ENCODE results near the gene ASIC3.
A peak's percentile ranks its signal among the peaks of the same experiment; 100 is the strongest.

Gene ASIC3

DNA sequence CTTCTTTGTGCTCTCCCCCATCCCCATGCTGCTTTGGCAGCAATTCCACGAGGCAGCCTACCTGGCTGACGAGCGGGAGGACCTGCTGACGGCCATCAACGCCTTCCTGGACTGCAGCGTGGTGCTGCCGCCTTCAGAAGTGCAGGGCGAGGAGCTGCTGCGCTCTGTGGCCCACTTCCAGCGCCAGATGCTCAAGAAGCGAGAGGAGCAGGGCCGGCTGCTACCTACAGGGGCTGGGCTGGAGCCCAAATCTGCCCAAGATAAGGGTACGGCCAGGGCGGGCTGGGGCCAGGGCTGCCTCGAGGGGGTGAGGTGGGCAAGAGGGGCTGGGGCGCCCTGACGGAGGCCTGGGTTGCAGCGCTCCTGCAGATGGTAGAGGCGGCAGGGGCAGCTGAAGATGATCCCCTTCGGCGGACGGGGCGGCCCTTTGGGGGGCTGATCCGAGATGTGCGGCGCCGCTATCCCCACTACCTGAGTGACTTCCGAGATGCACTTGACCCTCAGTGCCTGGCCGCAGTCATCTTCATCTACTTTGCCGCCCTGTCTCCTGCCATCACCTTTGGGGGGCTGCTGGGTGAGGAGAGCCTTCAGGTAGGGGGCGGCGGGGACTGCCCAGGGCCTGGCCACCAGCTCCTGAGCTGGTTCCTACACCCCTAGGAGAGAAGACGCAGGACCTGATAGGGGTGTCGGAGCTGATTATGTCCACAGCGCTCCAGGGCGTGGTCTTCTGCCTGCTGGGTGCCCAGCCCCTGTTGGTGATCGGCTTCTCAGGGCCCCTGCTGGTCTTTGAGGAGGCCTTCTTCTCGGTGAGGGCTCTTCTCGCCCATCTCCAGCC lies 22.9 kb downstream of the ASIC3 start:
- no peak for DNase-seq (ENCODE audit: low spot score)

DNA sequence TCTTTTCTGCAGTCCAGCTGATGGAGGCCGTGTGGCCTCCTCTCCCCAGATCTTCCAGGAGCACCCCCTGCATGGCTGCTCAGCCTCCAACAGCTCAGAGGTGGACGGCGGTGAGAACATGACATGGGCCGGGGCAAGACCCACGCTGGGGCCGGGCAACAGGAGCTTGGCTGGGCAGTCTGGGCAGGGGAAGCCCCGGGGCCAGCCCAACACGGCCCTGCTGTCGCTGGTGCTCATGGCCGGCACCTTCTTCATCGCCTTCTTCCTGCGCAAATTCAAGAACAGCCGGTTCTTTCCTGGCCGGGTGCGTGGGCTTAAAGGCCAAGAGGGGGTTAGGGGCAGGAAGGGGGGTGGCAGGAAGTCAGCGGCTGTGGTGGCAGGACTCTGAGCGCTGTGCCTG lies 25.7 kb downstream of the ASIC3 start:
- DNase-seq (ENCODE audit: low spot score) = no peak

DNA sequence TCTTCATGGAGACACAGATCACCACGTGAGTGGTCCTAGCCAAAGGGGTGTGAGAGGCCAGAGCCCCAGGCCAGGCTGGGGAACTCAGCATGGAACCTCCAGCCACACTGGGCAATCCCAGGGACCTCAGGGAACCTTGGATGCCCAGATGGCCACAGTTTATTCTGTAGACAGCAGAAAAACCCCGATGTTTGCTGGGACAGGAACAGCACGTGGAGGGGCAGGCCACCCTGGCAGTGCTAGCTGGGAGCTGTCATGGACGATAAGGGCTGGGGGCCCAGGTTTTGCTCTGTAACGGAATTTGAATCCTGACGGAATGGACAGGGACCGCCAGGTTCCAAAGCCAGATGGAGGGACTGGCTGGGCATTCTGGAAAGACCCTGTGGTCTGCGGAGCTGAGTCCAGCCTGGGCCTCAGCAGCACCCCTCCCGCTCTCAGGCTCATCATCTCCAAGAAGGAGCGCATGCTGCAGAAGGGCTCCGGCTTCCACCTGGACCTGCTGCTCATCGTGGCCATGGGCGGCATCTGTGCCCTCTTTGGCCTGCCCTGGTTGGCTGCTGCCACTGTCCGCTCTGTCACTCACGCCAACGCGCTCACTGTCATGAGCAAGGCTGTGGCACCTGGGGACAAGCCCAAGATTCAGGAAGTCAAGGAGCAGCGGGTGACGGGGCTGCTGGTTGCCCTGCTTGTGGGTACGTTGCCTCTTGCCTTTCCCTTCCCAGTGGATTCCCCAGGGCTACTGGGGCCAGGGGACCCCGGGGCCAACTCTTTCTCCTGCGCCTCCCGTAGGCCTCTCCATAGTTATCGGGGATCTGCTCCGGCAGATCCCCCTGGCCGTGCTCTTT lies 26.7 kb downstream of the ASIC3 start:
- no peak for DNase-seq (ENCODE audit: low spot score)

DNA sequence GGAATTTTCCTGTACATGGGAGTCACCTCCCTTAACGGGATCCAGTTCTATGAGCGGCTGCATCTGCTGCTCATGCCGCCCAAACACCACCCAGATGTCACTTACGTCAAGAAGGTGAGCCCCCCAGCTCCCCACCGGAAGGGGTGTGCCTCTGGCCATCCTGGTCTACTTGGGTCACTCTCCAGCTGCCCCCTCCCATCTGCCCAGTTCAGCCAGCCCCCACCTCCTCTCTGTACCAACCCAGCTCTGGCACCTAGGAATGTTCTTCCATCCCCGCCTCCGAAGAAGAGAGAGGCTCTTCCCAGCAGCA lies 27.3 kb downstream of the ASIC3 start:
- no peak for DNase-seq (ENCODE audit: low spot score)

DNA sequence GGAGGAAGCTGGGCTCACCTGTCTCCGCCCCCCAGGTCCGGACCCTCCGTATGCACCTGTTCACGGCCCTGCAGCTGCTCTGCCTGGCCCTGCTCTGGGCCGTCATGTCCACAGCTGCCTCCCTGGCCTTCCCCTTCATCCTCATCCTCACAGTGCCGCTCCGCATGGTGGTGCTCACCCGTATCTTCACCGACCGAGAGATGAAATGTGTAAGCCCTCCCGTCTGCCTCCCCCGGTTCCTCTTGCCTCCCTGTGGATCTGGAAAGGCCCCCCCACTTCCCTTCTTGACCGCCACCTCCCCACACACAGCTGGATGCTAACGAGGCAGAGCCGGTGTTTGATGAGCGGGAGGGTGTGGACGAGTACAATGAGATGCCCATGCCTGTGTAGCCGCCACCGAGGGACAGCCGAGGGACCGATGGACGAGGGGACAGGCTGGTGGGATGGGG lies 27.7 kb downstream of the ASIC3 start:
- DNase-seq (ENCODE audit: low spot score) = no peak

DNA sequence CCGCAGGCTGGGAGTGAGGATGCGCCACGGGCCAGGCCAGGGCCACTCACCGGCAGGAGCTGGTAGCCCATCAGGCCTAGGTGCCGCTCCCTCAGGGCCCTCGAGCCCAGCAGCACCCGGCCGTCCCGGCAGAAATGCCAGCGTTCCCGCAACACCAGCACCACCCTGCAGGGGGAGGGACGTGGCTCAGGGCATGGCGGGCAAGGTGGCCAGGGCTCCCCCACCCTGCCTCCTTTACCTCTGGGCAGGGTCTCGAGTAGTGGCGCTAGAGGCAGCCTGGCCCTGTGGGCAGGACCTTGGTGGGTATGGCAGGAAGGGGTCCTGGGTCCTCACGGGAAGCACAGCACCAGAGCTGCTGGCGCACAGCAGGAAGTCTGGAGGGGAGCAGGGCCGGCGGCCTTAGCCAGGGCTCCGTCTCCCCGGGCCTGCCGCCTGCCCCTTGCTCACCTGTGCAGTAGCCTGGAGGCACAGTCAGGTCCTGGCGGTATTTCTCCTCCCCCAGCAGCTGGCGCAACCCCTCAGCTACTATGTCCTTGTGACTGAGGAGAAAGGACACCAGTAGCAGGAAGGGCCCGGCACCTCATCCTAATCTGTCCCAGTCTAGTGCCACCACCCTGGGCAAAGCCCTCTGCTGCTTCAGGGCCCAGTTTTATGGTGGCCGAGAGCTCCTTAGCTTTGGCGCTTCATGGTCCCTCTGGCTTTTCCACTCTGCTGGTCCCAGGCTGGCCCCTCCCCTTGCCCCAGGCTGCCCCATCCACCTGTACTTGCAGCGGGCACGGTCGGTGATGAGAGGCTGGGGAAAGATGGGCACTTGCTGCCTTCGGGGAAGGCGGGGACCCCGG lies 28.8 kb downstream of the ASIC3 start:
- DNase-seq (ENCODE audit: low spot score) = peak; percentile 36

DNA sequence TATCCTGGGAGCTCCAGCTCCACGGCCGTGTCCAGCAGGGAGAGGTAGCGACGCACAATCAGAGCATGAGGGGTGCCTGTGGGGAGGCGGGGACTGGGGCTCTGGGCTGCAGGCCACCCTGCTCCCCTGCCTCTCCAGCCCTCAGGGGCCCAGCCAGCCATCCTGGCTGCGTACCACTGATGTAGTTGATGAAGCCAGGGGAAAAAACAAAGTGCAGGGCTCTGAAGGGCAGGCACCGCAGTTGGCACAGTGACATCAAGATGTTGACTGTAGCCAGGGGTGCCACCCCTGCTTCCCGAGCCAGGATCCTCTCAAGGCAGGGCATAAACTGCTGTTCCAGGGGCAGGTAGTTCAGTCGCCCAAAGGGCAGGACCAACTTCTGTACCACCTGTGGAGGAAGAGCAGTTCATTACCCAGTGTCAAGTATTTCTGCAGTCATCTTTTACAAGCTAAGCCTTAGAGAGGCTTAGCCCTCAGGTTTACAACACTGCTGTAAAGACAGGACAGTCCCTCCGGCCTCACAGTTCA lies 29.4 kb downstream of the ASIC3 start:
- no peak for DNase-seq (ENCODE audit: low spot score)

DNA sequence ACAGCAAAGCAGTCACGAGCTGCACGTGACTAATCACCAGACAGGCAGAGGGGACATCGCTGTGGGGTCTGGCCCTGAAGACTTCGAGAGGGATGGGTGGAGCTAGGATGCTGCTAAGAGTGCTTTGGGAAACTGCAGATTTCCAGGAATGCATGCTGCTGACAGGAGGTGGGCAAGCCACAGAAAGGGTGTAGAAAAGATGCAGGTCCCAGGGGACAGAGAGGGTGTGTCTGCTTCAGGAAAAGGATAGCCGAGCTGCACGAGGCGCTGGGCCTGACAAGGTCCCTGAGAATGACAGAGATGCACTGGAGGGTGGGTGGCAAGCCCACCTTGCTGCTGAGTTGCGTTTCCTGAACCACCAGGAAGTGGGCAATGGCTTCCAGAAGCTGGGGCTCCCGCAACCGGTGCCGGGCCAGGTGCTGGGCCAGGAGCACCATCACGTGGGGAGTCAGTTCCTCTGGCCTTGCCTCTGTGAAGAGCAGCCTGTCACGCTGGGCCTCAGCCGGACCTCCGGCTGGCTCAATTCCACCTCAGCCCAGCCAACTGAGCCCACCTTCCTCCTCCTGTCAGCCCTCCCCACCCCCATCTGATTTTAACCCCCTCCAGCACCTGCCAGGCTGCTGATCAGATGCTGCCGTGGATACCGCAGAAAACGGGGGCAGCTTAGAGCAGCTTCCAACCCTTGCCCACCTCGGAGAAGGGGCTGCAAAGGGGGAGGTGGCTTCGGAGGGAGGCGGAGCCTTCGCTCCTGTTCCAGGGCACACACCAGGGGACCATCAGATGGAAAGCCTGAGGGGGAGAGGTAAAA lies 30.1 kb downstream of the ASIC3 start:
- DNase-seq (ENCODE audit: low spot score) = peak; percentile 25

DNA sequence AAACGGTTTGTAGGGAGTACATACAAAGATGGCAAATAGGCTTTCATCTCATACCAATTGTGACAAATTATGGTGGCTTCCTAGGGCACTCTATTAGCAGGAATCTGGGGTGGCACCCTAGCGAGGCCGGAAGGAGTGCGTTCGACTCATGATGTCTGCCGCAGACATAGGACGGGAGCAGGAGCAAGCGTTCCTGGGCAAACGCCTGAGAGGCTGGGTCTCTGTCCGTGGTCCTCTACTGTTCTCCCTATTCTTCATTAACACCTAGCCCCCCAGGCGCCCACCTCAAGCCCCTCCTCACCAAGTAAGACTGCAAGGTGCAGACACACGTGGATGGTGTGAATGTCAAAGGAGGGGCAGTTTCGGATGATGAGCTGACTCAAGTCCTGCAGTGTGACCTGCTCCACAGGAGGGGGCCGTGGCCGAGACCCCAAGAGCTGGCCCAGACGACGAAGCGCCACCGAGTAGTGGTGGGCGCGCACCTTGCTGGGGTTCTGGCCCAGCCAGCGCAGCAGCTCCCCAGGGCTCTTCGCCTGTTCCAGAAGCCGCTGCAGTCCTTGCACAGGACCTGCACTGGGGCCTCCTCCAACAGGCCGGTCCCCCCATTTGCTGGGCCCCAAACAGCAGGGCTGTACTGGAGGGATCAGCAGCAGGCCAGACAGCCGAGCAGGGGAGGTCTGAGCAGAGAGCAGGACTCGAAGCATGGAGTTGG lies 31.0 kb downstream of the ASIC3 start:
- no peak for DNase-seq (ENCODE audit: low spot score)

DNA sequence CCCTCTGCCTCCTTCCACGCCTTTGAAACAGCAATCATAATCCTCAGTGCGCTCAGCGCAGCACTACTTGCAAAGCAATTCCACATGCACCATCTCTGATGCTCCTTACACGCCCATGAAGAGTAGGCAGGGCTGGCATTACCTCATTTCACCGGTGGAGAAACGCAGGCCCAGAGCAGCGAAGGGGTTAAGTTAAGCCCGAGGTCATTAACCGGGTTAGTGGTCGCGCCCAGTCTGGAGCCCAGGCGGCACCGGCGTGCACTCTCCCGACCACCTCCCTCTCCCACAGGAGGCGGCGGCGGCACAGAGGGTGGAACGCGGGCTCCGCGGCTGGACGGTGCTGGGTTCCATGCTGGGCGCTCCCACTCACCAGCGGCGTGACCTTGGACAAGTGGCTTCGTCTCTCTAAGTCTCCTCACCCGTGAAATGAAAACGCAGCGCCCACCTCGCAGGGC lies 31.8 kb downstream of the ASIC3 start:
- DNase-seq (ENCODE audit: low spot score) = peak; percentile 26

DNA sequence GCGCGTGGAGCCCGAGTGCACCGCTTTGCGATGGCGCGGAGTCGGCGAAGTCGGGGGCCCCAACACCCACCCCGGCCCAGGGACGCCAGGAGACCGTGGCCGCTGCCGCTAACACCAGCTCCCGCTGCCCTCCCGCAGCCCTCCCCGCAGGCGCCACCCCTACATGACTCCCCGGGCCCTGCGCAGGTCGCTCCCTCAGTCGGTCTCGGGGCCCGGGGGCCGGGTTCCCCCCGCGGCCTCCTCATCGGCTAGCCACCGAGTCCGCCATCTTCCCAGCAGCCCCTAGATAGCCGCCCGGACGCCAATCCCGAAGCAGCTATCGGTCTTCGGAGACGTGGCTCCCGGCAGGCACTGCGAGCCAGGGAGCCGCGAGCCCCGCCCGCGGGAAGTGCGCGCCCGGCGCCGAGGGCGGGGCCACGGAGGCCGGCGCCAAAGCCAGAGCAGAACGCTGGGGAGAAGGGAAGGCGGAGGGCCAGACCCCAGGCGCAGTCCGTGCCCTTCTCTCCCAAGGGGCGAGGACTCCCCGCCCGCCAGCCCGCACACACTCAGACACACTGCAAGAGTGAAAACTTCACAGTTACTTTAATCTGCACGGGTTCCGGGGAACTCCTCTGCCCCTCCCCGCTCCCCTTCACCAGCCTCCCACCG lies 32.3 kb downstream of the ASIC3 start, which contains the start of gene FASTK:
Gene FASTK (minus strand): TSS at position 288 of the 648 bp plus-strand sequence. CDS start 43 bp downstream, at position 245.
- DNase-seq (ENCODE audit: low spot score) = peak; percentile 95

DNA sequence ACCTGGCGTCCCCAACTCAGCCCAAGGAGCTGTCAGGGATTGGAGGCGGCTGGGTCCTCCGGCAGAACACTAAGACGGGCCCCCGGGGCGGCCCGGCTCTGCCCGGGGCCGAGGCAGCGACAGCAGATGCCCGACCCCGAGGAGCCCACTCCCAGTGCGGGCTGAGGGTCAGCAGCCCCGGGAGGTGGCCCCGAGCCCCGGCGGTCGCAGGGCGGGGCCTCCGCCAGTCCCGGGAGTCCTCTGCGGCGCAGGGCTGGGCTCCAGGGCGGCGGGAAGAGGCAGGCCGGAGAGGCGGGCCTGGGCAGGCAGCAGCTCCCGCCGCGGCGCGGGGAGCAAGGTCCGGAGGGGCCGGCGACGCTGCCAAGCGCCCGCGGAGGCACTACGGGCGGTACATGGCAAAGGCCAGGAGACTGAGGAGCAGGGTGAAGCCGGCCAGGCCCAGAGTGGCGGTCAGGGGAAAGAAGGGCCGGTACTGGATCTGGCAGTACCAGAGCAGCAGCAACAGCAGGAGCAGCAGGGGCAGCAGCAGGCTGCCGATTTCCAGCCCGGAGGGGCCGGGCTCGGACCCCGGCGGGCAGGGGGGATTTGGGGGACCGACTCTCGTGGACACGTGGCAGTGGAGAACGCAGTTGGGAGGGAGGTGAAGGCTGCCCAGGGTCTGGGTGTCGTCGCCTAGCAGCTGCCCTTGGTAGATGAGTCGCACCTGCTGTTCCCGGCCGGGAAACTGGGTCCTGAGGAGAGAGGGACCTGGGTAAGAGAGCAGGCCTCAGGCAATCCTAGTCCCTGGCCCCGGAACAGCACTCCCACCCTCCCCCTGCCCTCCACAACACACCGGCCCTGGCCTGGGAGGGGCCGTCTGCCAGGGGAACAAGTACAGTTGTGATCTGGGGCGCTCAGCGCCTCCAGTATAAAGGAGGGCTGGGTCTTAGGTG lies 33.1 kb downstream of the ASIC3 start:
- peak; percentile 40 for DNase-seq (ENCODE audit: low spot score)

DNA sequence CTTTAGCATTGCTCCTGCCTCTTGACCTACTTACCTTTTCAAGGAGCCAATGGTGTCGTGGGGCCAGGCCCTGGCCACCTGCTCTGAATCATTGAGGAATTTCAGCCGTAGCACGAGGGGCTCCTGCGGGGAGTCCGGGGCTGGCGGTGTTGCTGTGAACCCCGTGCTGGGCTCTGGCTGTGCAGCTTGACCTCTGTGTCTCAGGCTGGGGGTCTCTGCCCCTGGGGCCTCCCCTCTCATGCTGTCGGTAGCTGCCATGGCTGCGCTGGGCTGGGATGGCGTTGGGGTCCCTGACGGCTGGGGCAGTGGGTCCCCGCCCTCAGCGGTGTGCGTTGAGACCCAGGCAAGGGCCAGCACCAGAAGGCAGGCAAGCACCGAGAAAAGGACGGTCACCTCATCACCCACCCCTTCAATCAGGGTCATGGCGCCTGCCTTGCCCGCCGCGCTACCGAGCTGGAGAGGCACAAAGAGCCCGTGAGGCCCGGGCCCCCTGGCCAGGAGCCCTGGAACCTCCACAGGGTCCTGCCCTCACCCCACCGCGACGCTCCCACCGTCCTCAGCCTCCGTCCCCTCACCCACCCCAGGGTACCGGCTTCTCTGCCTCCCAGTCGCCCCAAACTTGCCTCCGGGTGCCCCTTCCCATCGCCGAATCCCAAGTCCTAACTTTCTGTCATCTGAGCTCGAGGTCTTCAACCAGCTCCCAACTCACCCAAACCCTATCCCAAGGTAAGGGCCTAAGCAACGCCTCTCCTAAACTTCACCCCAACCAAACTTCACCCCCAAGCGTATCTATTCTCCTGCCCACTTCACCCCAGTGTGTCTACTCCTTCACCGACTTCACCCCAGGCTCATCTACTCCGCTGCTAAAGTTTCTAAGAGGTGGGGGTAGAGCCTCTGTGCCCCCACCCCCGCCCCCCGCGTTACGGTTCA lies 34.1 kb downstream of the ASIC3 start:
- no peak for DNase-seq (ENCODE audit: low spot score)

DNA sequence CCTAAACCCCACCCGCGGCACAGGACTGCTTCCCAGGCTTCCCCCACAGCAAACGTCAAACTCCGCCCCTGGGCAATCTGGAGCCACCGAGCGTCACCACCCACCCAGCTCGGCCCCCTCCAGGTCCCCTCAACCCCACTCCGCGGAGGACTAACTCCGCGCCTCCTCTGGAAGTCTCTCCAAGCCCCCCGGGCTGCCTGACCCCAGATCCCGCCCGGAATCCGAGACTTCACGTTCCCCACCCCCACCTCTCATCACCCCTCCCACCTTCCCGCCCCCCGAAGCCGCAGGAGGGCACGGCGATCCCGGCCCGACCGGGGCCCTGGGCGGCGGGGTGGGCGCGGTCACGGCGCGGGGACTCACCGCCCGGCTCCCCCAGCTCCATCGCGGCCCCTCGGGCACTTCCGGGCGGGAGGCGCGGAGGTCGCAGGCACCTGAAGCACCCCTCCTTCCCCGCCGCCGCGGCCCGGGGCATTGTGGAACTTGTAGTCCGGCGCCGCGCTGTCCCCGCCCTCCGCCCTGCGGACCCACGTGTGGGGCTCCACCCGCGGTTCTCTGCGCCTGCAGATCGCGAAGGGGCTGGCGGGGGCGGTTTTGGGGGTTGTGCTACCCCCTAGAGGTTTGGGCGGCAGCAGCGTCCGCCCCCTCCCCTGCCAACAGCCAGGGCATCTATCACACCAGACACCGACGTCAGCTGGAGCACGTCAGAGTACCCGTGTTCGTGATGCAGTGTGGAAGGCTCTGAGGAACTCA lies 34.9 kb downstream of the ASIC3 start, which contains the start of gene TMUB1:
Gene TMUB1 (minus strand): TSS at position 423 of the 753 bp plus-strand sequence. CDS start 930 bp downstream, outside the sequence.
- peak; percentile 68 for DNase-seq (ENCODE audit: low spot score)

DNA sequence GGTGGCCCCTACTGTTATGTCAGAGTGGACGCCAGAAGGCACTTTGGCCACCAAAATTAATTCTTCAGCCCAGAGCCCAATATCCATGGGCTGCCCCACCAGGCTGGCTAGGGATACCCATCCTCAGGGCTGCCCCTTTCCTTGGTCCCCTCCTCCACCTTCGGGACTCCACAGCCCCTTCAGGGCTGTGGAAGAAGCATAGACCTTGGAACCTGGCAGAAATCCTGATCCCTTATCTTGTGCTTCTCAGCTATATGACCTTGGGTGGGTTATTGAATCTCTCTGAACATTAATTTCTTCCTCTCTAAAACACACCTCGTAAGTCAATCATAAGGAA lies 35.5 kb downstream of the ASIC3 start:
- no peak for DNase-seq (ENCODE audit: low spot score)

DNA sequence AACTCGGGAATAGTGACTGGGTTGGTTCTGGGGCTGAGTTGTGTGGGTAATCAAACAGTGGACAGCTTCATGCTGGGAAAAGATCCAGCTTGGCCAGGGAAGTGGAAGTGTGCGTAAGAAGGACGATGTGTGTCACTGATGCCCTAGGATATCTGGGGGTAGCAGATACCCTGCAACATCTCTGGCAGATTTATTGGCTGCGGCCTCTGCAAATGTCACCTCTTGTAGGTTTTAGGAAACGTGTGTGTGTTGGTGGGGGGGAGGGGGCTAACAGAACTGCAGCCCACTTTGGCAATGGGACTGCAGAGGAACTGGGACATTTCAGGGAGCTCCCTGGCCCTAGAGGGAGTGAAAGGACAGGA lies 37.0 kb downstream of the ASIC3 start:
- no peak for DNase-seq (ENCODE audit: low spot score)
